Activated T-cell treated with anti-CD3 and anti-CD28 coated beads for 48 hours (primary cell): Measurements from ENCODE around the gene NUP58.

ENCODE experiments used
- DNase-seq: peaks from one replicate; pipeline ENCODE4 v3.0.0-alpha.2; 2020; ENCODE audit warnings: low read depth

The NUP58 gene

DNA sequence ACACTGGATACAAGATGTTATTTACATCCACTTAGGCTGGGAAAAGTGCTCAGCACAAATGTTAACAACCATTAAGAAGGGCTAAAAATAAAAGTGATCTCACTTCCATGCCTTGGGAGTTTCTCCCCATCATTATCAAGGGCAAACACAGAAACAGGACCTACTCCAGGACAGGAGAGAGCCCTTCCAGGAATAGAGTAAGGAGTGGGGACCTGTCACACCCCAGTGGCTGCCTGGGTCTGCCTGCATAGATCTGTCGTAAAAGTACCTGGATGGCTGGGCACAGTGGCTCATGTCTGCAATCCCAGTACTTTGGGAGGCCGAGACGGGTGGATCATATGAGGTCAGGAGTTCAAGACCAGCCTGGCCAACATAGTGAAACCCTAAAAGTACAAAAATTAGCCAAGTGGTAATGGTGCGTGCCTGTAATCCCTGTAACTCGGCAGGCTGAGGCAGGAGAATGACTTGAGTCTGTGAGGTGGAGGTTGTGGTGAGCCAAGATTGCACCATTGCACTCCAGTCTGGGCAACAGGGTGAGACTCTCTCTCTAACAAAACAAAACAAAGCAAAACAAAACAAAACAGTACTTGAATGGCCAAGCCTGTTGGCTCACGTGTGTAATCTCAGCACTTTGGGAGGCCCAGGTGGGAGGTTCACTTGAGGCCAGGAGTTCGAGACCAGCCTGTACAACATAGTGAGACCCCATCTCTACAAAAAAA, 76.0 kb downstream of the NUP58 start:
- no peak for DNase-seq

- no peak for DNase-seq
Observed at GRCh38 chr13:25378528-25378927, 77.1 kb downstream of the NUP58 start.

DNA sequence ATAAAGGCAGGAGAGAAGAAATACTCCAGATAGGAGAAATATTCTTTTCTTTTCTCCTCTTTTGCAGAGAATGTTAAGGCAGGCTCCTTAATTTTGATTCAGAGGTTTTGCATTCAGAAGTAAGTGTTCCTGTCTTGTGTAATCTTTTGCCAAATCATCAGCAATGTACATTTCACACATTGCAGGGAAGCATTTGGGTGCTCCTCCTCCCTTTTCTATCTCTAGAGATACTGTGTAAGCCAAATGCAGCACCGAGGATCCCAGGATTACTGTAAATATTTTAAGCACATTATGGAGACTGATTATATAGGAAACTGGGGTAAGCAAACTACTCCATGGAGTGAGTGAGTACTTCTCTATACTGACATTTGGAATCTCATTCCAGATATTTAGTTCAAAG, 77.6 kb downstream of the NUP58 start:
- DNase-seq = no peak

DNA sequence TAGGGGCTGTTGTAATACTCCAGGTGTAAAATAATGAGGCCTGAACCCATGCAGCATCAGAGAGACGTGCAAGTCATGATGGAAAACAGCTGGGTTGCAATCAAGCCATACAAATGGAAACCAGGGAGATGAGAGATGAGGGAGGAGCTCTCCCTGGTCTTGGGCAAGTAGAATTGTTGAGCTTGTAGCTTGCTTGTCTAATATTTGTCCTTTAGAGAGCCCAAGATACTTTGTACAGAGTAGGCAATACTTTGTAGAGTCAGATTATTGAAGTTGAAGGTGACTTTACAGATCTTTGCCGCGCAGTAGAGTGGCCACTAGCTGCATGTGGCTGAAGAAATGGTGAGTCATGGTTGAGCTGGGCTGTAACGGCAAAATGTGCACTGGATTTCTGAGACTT, 78.7 kb downstream of the NUP58 start:
- DNase-seq = no peak

GRCh38 chr13:25380741-25381324, 79.4 kb downstream of the NUP58 start:
- no peak for DNase-seq

- DNase-seq = no peak
Observed at GRCh38 chr13:25384758-25385410, 83.5 kb downstream of the NUP58 start.

DNA sequence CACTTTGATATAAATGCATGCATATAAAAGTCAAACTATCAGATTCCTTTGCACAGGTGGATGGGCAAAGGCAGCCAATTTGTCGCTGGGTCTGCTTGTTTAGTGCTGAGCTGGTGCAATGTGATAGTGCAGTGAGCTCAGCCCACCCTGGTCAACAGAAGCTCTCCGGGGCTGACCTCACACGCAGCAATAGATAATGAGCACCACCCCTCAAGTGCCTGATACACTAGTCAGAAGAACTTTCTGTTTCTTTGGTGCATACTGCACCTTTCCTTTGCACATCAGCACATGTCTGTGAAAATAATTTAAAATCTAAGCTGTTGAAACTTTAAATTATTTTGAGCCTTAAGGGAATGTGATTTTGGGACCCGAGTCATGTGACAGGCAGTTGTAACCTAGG, 90.5 kb downstream of the NUP58 start:
- no peak for DNase-seq
